Naive thymus-derived CD4-positive, alpha-beta T cell (primary cell): ENCODE data around the gene DIAPH1. TPM values are rescaled to one million over a fixed set of nuclear protein-coding genes. Genes with fewer than 3 reads are reported as not detected.
A peak's percentile ranks its signal among the peaks of the same experiment; 100 is the strongest.

Source experiments
- ATAC-seq: fragments of 150-1000 bp; cut with Tn5 transposase; 2 replicates; pipeline ENCODE4 v1.10.0; 2021; ENCODE audit warnings: mild to moderate bottlenecking, moderate library complexity
- CTCF ChIA-PET: fragments of 350-600 bp; sonication (Branson Sonifier 250); formaldehyde crosslinking; loops from one replicate; lab custom pipeline; 2021; ENCODE audit warnings: antibody characterized with exemption; lab: Charles Lee
- POLR2A ChIA-PET: fragments of 350-600 bp; sonication (Branson Sonifier 250); formaldehyde crosslinking; loops from one replicate; lab custom pipeline; 2021; ENCODE audit warnings: antibody characterized with exemption, inconsistent platforms; lab: Charles Lee
- DNase-seq, 9 donors: peaks; one replicate each; pipeline versions ENCODE4 v3.0.0 to v3.0.0-alpha.2; 2020 to 2022; ENCODE audit warnings: mixed read lengths in 1 of 9
- H3K27ac ChIP-seq: one replicate; pipeline ENCODE4 v1.7.0; 2013; ENCODE audit warnings: mild to moderate bottlenecking, low read depth, low read length, moderate library complexity
- H3K27me3 ChIP-seq, 2 donors: one replicate each; pipeline ENCODE4 v1.7.0; 2013; ENCODE audit warnings: low read length in 2 of 2, mild to moderate bottlenecking in 2 of 2, moderate library complexity in 2 of 2; ENCODE audit not compliant: control insufficient read depth in 2 of 2, insufficient read depth in 2 of 2
- H3K36me3 ChIP-seq, 3 experiments: 1 replicate in 2 of 3; 2 replicates in 1 of 3; pipeline ENCODE4 v1.7.0; 2013; ENCODE audit warnings: low read length in 3 of 3, mild to moderate bottlenecking in 3 of 3, moderate library complexity in 1 of 3; ENCODE audit not compliant: insufficient read depth in 3 of 3, control insufficient read depth in 2 of 3
- H3K4me1 ChIP-seq, 2 donors: one replicate each; pipeline ENCODE4 v1.7.0; 2013; ENCODE audit warnings: low read length in 2 of 2, mild to moderate bottlenecking in 2 of 2, moderate library complexity in 1 of 2; ENCODE audit not compliant: control insufficient read depth in 2 of 2, insufficient read depth in 2 of 2
- H3K4me3 ChIP-seq: 2 replicates; pipeline ENCODE4 v1.7.0; 2013; ENCODE audit warnings: mild to moderate bottlenecking, low read length
- H3K9me3 ChIP-seq, 3 experiments: 1 replicate in 2 of 3; 2 replicates in 1 of 3; pipeline ENCODE4 v1.7.0; 2013; ENCODE audit warnings: low read length in 3 of 3; ENCODE audit not compliant: control insufficient read depth in 2 of 3
- H3K27ac Mint-ChIP-seq, 9 donors: one replicate each; pipeline ENCODE4 v1.8.0; 2020 to 2022; ENCODE audit warnings: mixed read lengths in 9 of 9, mild to moderate bottlenecking in 8 of 9, moderate library complexity in 5 of 9, inconsistent platforms in 2 of 9
- H3K27me3 Mint-ChIP-seq, 5 donors: one replicate each; pipeline ENCODE4 v1.8.0; 2021 to 2022; ENCODE audit warnings: mixed read lengths in 5 of 5, mild to moderate bottlenecking in 1 of 5
- H3K36me3 Mint-ChIP-seq, 5 donors: one replicate each; pipeline ENCODE4 v1.8.0; 2020 to 2022; ENCODE audit warnings: mixed read lengths in 5 of 5, mild to moderate bottlenecking in 3 of 5, inconsistent platforms in 1 of 5
- H3K4me1 Mint-ChIP-seq, 7 donors: one replicate each; pipeline ENCODE4 v1.8.0; 2020 to 2022; ENCODE audit warnings: mixed read lengths in 7 of 7, mild to moderate bottlenecking in 3 of 7, inconsistent platforms in 1 of 7
- H3K4me3 Mint-ChIP-seq, 10 donors: one replicate each; pipeline ENCODE4 v1.8.0; 2020 to 2022; ENCODE audit warnings: mild to moderate bottlenecking in 10 of 10, mixed read lengths in 10 of 10, moderate library complexity in 6 of 10, inconsistent platforms in 2 of 10
- H3K9me3 Mint-ChIP-seq, 11 donors: one replicate each; pipeline ENCODE4 v1.8.0; 2020 to 2022; ENCODE audit warnings: mixed read lengths in 11 of 11, mild to moderate bottlenecking in 4 of 11, inconsistent platforms in 1 of 11, moderate library complexity in 1 of 11
- intact Hi-C, 2 donors: fragments of 100-400 bp; cut with micrococcal nuclease; formaldehyde crosslinking; loops; one replicate each; pipeline ENCODE4 v1.15.1; 2023
- polyA plus RNA-seq, 2 donors: library from polyadenylated mRNA; unstranded; fragments of 300-500 nt; fragmentation: Illumina TruSeq; gene quantifications; one replicate each; pipeline ENCODE4 v1.2.3, GENCODE V29; 2021
- total RNA-seq, 6 experiments: library from RNA in 5 of 6; stranded (reverse) in 5 of 6; gene quantifications; 1 replicate in 5 of 6; 2 replicates in 1 of 6; pipeline ENCODE4 v1.2.3 and lab custom pipeline; 2021 to 2026

Gene DIAPH1
- total and polyA plus RNA-seq, 7 experiments from 2014 or later = 89.7 to 278 (median 172) TPM

DNA sequence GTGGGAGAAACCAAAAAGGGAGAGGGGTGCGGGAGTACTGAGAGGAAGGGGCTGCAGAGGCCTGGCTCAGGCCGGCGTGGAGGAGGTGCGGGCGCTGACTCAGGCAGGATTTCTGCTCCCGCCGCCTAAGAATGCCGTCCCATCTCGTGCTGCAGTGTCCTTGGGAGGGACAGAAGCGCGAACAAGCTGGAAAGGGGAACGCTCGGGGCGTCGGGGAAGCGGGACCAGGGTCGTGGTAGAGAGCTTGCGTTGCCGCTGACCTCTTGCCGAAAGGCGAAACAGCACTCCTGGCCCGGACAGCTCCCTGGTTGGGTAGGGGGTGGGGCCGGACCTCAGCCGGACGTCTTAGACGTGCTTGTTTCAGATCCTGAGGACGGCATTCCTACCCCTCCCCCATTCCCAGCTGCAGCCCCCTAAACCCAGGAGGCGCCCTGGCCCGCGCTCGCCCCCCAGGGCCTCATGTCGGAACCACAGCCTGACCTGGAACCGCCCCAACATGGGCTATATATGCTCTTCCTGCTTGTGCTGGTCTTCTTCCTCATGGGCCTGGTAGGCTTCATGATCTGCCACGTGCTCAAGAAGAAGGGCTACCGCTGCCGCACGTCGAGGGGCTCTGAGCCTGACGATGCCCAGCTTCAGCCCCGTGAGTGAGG is 19.1 kb upstream of the DIAPH1 start:
- Histone ChIP-seq H3K36me3 (peaks cover 0 to 34% (median 0%) of the 10 kb centered on the region in 3 experiments), H3K4me1 (peaks cover 23 to 24% of the 10 kb centered on the region in 2 donors), H3K27ac (peak overlapping the region; percentile 88), H3K27me3 (no peaks in the 10 kb centered on the region), H3K4me3 (peak overlapping the region; percentile 81), H3K9me3 (no peaks in the 10 kb centered on the region)
- DNase-seq = peak; percentile 32 to 57 (median 46)
- peak overlapping the region; percentile 78 to 96 (median 90) for H3K4me3 Mint-ChIP-seq
- peaks cover 30 to 55% (median 38%) of the 10 kb centered on the region in 7 donors for H3K4me1 Mint-ChIP-seq
- CTCF ChIA-PET = interaction anchor here (0.9 to 5.1 kb wide), 5 partner anchors 13 to 45 kb away, joined by 4 to 33 read pairs (median 7); partner anchors contain the start of genes DIAPH1 and FCHSD1
- H3K27ac Mint-ChIP-seq = peak overlapping the region; percentile 72 to 93 (median 90)
- H3K27me3 Mint-ChIP-seq = no peaks in the 10 kb centered on the region
- peaks cover 0 to 15% (median 10%) of the 10 kb centered on the region in 5 donors for H3K36me3 Mint-ChIP-seq
- no peaks in the 10 kb centered on the region for H3K9me3 Mint-ChIP-seq
- POLR2A ChIA-PET = interaction anchor here (0.9 to 4.5 kb wide), 14 partner anchors 9 to 317 kb away, joined by 3 to 36 read pairs (median 6); partner anchors contain the start of genes DELE1, DIAPH1, FCHSD1 and TAF7
- intact Hi-C loops = loop anchor here (1.0 to 10.0 kb wide), 9 partner anchors 13 to 1367 kb away; partner anchors contain the start of genes ANKHD1 (in 2 of the 2), APBB3 (in 1 of the 2), ARHGAP26 (in 1 of the 2) and EIF4EBP3 (in 1 of the 2)
- ATAC-seq = peak; percentile 41

- peaks cover 35 to 62% (median 45%) of the 10 kb centered on the region in 7 donors for H3K4me1 Mint-ChIP-seq
- ATAC-seq (peak; percentile 65), DNase-seq (peak; percentile 43 to 67 (median 56))
- Histone ChIP-seq H3K27me3 (no peaks in the 10 kb centered on the region), H3K36me3 (peaks cover 0 to 34% (median 0%) of the 10 kb centered on the region in 3 experiments), H3K27ac (peak overlapping the region; percentile 88), H3K4me3 (peak overlapping the region; percentile 81), H3K9me3 (no peaks in the 10 kb centered on the region), H3K4me1 (peaks cover 23 to 24% of the 10 kb centered on the region in 2 donors)
- peak overlapping the region in 8 of 9 donors; percentile 62 to 93 (median 88) for H3K27ac Mint-ChIP-seq
- H3K4me3 Mint-ChIP-seq = peak overlapping the region; percentile 82 to 96 (median 91)
- no peaks in the 10 kb centered on the region for H3K9me3 Mint-ChIP-seq
- intact Hi-C loops = loop anchor here (2.0 to 10.0 kb wide), 8 partner anchors 125 to 1368 kb away; partner anchors contain the start of genes ANKHD1 (in 2 of the 2), APBB3 (in 1 of the 2), ARHGAP26 (in 1 of the 2) and EIF4EBP3 (in 1 of the 2)
- ChIA-PET CTCF (interaction anchor here (0.7 to 5.1 kb wide), 11 partner anchors 9 to 244 kb away, joined by 3 to 33 read pairs (median 5); partner anchors contain the start of genes DIAPH1 and FCHSD1), POLR2A (interaction anchor here (0.6 to 5.0 kb wide), 26 partner anchors 10 to 1235 kb away, joined by 3 to 54 read pairs (median 5); partner anchors contain the start of genes DELE1, DIAPH1, FCHSD1 and PCDH12)
- no peaks in the 10 kb centered on the region for H3K27me3 Mint-ChIP-seq
- peaks cover 0 to 19% (median 10%) of the 10 kb centered on the region in 5 donors for H3K36me3 Mint-ChIP-seq
Observed at GRCh38 chr5:141637123-141637766, 18.4 kb upstream of the DIAPH1 start.

- Mint-ChIP-seq H3K27ac (peak within 1 kb of the TSS; percentile 72 to 95 (median 92)), H3K4me3 (peak within 1 kb of the TSS; percentile 89 to 98 (median 92)), H3K4me1 (peaks cover 35 to 56% (median 46%) of the 10 kb centered on the region in 7 donors), H3K36me3 (peaks cover 0 to 17% (median 10%) of the 10 kb centered on the region in 5 donors), H3K27me3 (no peaks in the 10 kb centered on the region), H3K9me3 (no peaks in the 10 kb centered on the region)
- Histone ChIP-seq H3K27me3 (no peaks in the 10 kb centered on the region), H3K4me1 (peaks cover 23 to 24% of the 10 kb centered on the region in 2 donors), H3K27ac (peak within 1 kb of the TSS; percentile 88), H3K36me3 (peaks cover 0 to 29% (median 0%) of the 10 kb centered on the region in 3 experiments), H3K9me3 (no peaks in the 10 kb centered on the region), H3K4me3 (peak within 1 kb of the TSS; percentile 81)
- ATAC-seq = peak; percentile 98
- POLR2A ChIA-PET = interaction anchor here (0.5 to 5.0 kb wide), 29 partner anchors 9 to 1234 kb away, joined by 3 to 54 read pairs (median 5); partner anchors contain the start of genes DELE1, DIAPH1, FCHSD1 and PCDH12
- CTCF ChIA-PET = interaction anchor here (0.6 to 5.1 kb wide), 12 partner anchors 10 to 245 kb away, joined by 3 to 33 read pairs (median 4); partner anchors contain the start of gene DIAPH1
- DNase-seq = peak; percentile 86 to 99 (median 94)
- intact Hi-C loops = loop anchor here (1.0 to 10.0 kb wide), 14 partner anchors 15 to 1368 kb away; partner anchors contain the start of genes ANKHD1 (in 2 of the 2), APBB3 (in 1 of the 2), ARHGAP26 (in 1 of the 2) and DELE1 (in 1 of the 2)
Observed at GRCh38 chr5:141636413-141637122, 17.8 kb upstream of the DIAPH1 start, which contains the start of the genes HDAC3 and RELL2. HDAC3 (minus strand) TSS chr5:141636849; CDS start chr5:141636790, 59 bp downstream. RELL2 (plus strand) TSS chr5:141636997; CDS start chr5:141638226, 1,229 bp downstream.

DNA sequence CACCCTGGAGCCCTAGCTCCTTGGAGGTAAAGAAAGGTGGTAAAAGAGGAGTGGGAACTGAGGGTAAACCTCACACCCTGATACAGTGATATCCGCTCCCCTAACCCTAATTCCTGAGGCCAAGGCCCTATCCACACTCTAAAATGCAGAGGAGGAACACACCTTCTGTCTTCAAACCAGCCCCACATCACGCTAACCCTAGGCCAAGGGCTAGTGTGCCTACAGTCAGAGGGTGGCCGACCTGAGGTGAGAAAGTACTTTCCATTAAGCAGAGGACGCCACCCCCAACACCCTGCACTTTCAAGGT is 17.3 kb upstream of the DIAPH1 start:
- Mint-ChIP-seq H3K4me1 (peaks cover 32 to 57% (median 46%) of the 10 kb centered on the region in 7 donors), H3K9me3 (no peaks in the 10 kb centered on the region), H3K27ac (peak overlapping the region in 8 of 9 donors; percentile 72 to 95 (median 89)), H3K36me3 (peaks cover 0 to 15% (median 10%) of the 10 kb centered on the region in 5 donors), H3K27me3 (no peaks in the 10 kb centered on the region), H3K4me3 (peak overlapping the region; percentile 89 to 98 (median 92))
- H3K36me3 ChIP-seq = peaks cover 0 to 24% (median 0%) of the 10 kb centered on the region in 3 experiments
- no peaks in the 10 kb centered on the region for H3K9me3 ChIP-seq
- peaks cover 23 to 24% of the 10 kb centered on the region in 2 donors for H3K4me1 ChIP-seq
- H3K27me3 ChIP-seq = no peaks in the 10 kb centered on the region
- POLR2A ChIA-PET = interaction anchor here (0.7 to 5.0 kb wide), 16 partner anchors 9 to 315 kb away, joined by 3 to 54 read pairs (median 6); partner anchors contain the start of genes DELE1, DIAPH1, FCHSD1 and TAF7
- CTCF ChIA-PET = interaction anchor here (0.6 to 5.1 kb wide), 6 partner anchors 16 to 243 kb away, joined by 3 to 33 read pairs (median 4); partner anchors contain the start of gene DIAPH1
- DNase-seq = no peak
- peak overlapping the region; percentile 81 for H3K4me3 ChIP-seq
- intact Hi-C loops = loop anchor here (1.0 to 10.0 kb wide), 14 partner anchors 15 to 1369 kb away; partner anchors contain the start of genes ANKHD1 (in 2 of the 2), APBB3 (in 1 of the 2), ARHGAP26 (in 1 of the 2) and DELE1 (in 1 of the 2)
- ATAC-seq = no peak
- H3K27ac ChIP-seq = peak overlapping the region; percentile 88

DNA sequence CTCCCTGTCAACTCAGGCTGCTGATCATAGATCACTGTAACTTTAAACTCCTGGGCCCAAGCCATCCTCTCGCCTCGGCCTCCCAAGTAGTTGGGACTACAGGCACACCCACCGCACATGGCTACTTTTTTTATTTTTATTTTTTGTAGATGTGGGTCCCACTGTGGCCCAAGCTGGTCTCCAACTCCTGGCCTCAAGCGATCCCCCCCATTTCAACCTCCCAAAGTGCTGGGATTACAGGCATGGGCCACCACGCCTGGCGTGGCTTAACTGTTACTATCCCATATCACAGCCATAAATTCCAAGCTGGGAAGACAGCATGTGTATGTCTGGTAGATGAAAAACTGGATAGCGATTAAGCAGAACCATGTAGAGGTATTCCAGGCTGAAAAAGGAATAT is 16.8 kb upstream of the DIAPH1 start:
- peak overlapping the region; percentile 89 to 98 (median 92) for H3K4me3 Mint-ChIP-seq
- H3K27ac Mint-ChIP-seq = peak overlapping the region in 7 of 9 donors; percentile 72 to 94 (median 85)
- no peak for ATAC-seq
- CTCF ChIA-PET = interaction anchor here (0.6 to 5.1 kb wide), 8 partner anchors 16 to 956 kb away, joined by 3 to 33 read pairs (median 4); partner anchors contain the start of gene DIAPH1
- POLR2A ChIA-PET = interaction anchor here (0.8 to 5.0 kb wide), 13 partner anchors 8 to 310 kb away, joined by 3 to 54 read pairs (median 6); partner anchors contain the start of genes DIAPH1 and FCHSD1
- Histone ChIP-seq H3K27me3 (no peaks in the 10 kb centered on the region), H3K27ac (peak overlapping the region; percentile 88), H3K4me1 (peaks cover 23 to 24% of the 10 kb centered on the region in 2 donors), H3K36me3 (peaks cover 0 to 22% (median 0%) of the 10 kb centered on the region in 3 experiments), H3K9me3 (no peaks in the 10 kb centered on the region), H3K4me3 (peak overlapping the region; percentile 81)
- no peaks in the 10 kb centered on the region for H3K9me3 Mint-ChIP-seq
- no peak for DNase-seq
- H3K27me3 Mint-ChIP-seq = no peaks in the 10 kb centered on the region
- peaks cover 0 to 12% (median 10%) of the 10 kb centered on the region in 5 donors for H3K36me3 Mint-ChIP-seq
- H3K4me1 Mint-ChIP-seq = peaks cover 28 to 57% (median 46%) of the 10 kb centered on the region in 7 donors
- intact Hi-C loops = loop anchor here (1.0 to 10.0 kb wide), 14 partner anchors 16 to 1369 kb away; partner anchors contain the start of genes ANKHD1 (in 2 of the 2), APBB3 (in 1 of the 2), ARHGAP26 (in 1 of the 2) and DELE1 (in 1 of the 2)
